ENCODE results near the gene STAM.

- TF ChIP-seq POLR2AphosphoS5 (IDR thresholded peaks at IDR 0.05; ENCODE audit: low read depth, low read length) (no peak), REST (IDR thresholded peaks at IDR 0.05; ENCODE audit: insufficient read depth in 1 of 2, low read depth in 2 of 2, low read length in 2 of 2) (no peak)
These were observed 87.5 kb downstream of the STAM start for GRCh38 chr10:17731331-17732020.

All from PFSK-1 (cell line).